GM08714 (cell line): ENCODE results near the gene HAL.

Experiments
- H3K4me3 ChIP-seq: fragments of 200-500 bp; sonication (Bioruptor generic); 2 replicates; pipeline ENCODE4 v1.5.1; 2014; ENCODE audit warnings: mild to moderate bottlenecking, low read length, inconsistent platforms
- ZNF274 ChIP-seq: IDR thresholded peaks from 2 replicates; pipeline ENCODE4 v1.6.1; 2012; ENCODE audit warnings: mild to moderate bottlenecking, low read depth, low read length

Gene HAL

DNA sequence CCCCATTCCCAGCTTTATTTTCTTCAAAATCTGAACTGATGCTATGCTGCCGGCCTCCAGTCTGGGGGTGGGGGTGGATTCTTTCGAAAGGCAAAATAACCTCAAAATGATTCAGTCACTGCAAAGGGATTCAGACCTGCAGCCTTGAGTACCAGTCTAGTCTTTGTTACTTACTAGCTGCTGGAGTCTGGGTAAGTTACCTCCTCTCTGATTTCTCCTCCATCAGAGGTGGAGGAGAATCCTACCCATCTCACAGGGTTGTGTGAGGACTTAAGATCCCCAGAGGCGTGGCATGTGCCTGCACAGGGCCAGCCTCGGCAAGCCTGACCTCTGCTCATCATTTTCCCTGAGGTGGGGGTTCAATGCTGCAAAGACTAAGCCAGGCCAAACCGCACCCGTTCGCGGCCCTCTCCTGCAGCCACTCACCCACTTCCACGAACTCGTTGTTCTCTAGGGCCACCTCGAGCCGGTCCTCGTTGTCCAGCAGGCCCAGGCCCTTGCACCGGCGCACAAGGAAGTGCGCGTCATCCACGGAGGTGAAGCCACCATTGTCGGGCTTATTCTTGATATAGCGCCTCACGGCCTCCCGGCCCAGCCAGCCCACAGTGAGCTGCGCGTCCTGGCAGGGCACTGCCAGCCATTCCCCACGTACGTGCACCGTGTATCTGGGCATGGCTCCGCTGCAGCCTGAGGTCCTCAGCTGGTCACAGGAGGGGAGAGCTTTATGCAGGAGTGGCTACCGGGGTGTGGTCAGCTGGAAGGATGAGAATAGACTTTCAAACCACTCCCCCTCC lies 709 bp downstream of the HAL start:
- no peak for TF ChIP-seq ZNF274
- H3K4me3 ChIP-seq = no peak overlapping the region

DNA sequence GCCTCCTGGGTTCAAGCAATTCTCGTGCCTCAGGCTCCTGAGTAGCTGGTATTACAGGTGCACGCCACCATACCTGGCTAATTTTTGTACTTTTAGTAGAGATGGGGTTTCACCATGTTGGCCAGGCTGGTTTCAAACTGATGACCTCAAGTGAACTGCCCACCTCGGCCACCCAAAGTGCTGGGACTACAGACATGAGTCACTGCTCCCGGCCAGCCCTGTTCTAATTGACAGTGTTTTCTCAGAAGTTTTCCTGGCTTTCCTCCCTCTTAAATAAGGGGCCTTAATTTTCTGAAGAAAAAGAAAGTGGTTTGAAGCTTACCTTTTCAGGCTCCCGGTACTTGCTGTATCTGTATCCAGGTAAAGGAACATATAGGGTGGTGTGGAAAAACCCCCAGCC lies 1.7 kb downstream of the HAL start:
- no peak overlapping the region for H3K4me3 ChIP-seq
- no peak for TF ChIP-seq ZNF274

DNA sequence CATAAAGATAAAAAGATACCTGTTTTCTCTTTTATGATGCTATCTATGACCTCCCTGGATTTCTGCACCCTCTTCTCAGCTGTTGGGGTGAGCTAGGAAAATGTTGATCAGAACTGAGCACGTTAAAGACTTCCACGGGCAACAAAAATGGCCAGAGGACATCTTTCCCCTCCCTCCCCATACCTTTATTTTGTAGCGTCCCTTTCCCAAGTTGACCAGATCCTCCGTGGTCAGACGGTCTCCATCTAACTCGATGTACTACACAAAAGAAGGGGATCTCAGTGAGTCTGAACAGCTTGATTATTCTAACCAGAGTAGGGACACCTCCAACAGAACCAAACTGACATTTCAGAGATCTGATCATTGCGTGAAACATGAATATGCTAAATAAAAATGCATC lies 2.2 kb downstream of the HAL start:
- TF ChIP-seq ZNF274 = no peak
- no peak overlapping the region for H3K4me3 ChIP-seq

DNA sequence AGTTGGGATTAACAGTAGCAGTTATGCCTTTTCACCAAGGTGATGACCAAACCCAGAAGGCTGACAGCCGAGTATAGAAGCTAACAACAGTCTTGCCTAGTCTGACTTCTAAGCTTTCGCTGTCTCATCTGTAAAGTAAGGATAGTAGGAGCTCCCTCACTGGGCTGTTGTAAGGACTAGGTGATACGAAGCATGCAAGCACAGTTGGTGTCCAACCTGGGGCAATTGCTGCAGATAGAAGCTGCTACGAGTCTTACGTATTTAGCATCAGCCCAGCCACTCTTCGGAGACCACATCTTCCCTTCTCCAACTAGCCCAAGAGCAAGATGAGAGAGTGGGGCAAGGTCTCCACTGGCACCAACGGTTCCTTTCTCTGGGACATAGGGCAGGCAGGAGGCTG lies 6.0 kb downstream of the HAL start:
- TF ChIP-seq ZNF274 = no peak
- H3K4me3 ChIP-seq = no peak overlapping the region

DNA sequence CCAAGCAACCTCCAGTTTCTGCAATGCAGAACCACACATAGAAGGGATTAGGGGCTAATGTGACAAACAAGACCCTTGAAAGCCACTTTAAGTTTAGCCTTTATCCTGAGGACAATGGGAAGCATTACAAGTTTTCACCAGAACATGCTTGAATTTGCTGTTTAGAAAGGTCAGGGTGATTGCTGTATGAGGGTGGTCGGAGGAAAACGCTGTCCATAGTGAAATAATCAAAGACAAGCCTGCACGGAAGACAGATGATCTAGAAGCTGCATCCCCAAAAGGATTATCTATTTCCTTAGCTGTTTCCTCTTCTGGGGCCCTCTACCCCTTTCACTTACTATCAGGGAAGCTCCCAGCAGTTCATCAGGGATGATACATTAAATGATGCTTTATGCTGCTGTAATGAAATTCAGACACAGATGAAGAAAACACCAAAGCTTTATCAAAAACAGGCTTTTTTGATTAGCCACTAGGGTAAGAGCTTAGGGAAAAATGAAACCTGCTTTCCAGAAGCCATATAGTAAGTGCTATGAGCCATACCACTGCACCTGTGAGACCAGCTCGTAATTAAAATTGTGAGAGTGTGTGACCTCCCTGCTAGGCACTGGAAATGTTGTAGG lies 6.5 kb downstream of the HAL start:
- no peak overlapping the region for H3K4me3 ChIP-seq
- TF ChIP-seq ZNF274 = no peak

DNA sequence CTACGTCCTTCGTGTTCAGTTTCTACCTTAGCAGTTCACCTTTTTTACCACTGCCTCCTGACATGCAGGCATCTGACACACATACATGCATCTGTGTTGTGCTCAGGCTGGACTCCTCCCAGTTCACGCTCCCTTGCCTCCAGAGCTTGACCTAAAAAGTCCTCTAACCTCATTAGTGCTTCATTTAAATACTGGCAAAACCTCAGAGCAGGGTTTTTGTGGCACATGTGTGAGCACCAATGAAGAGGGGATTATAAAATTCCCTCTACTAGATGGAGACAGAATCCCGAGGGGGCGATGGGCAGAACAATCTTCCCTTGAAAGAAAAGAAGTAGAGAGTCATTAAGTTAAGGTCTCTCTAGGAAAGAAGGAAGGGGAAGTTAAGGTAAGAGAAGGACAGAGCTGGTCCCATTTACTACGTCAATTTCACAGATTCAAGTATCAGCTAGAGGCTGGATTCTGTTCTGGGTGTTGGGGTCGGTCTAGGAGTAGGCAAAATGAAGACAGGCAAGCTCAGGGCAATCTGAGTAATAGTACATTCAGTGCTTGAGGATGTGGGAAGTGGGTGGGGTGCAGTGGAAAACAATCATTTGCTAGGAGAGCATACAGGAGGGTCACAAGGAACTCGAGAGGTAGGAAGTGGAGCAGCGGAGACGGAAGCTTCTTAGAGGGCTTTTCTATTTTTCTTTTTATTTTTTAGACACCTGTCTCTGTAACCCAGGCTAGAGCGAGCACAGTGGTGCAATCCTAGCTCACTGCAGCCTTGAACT lies 7.5 kb downstream of the HAL start:
- no peak overlapping the region for H3K4me3 ChIP-seq
- no peak for TF ChIP-seq ZNF274

DNA sequence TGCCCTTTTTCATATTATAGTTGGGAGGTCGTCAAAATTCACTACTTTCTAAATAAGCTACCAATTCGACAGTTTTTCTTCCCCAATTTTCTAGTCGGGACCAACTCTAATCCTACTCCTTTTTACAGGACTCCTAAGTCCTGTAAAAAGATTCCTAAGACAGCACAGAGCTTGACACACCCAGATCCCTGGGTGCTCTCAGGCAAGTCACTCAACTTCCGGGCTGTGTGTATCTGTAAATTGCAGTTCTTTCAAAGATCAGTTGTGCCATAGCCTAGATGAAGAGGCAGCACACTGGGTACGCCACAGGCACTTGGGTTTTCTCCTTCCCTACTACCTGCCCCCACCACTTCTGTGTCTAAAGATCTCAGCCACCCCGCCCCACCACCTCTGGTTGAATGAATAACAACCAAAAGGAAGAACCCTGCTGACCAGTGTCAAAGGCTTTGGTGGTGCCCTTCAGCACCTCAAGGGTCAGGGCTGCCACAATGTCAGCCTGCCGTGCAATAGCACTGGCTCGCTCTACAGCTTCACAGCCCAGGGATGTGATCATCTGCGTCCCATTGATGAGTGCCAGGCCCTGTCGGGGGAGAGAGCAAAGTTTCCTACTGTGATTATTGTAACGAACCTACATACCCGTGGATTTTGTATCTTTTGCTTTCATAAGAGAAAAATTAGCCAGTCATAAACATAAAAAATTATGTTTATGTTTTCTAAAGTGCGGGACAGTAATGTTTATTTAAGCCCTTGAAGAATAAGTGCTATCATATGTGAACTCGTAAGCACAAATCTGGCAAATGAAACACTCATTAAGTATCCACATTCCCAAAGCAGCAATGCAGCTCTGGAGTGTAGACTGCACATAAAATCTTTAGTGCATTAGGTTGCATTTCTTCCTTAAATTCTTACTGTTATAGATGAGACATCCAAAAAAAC lies 9.2 kb downstream of the HAL start:
- H3K4me3 ChIP-seq = no peak overlapping the region
- TF ChIP-seq ZNF274 = no peak

DNA sequence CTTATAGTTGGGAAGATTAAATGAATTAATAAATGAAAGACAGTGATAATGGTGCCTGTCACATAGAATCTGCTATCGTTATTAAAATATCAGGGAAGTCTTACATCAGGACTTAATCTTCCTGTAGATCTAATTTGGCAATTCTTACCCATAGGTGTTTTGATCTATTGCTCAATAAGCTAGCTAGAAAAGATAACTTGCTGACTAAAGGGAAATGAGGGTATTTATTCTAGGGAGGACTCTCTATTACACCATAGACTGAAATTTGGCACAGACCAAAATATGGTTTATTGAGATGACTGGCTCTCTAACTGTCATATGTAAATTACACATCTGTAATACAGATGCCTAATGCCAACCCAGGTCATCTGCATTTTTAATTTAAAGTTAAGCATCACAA lies 11.5 kb downstream of the HAL start:
- H3K4me3 ChIP-seq = no peak overlapping the region
- TF ChIP-seq ZNF274 = no peak

DNA sequence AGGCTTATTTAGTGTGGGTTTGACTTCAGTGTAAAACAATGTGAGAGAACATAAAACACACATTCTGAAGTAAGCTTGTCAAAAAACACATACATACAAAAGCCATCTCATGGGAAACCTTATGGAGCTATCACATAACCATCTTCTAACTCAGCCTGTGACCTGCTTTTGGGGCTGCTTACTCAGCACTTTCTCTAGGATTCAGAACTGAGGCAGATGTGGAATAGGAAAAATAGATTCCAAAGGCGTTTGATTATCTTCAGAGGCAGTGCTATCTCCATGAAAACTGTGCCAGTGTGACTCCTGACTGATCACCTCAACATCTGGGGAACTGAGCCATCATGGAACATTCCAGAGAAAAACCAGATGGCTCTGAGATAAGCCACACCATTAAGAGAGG lies 13.5 kb downstream of the HAL start:
- no peak for TF ChIP-seq ZNF274
- no peak overlapping the region for H3K4me3 ChIP-seq

DNA sequence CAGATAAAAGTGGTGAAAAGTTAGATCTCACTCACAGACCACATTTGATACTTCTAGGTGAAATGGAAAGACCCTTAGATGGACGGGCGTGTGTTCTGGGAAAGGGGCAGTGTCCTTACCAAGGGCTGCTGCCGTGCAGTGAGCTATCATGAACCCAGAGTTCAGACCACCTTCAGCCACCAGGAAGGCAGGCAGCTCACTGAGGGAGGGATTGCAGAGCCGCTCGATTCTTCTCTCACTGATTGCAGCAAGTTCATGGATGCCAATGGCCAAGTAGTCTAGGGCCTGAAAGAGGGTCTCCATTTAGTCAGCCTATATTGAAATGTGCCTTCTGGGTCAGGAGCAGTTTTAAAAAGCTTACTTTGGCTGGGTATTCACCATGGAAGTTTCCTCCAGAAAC lies 15.7 kb downstream of the HAL start:
- TF ChIP-seq ZNF274 = no peak
- no peak overlapping the region for H3K4me3 ChIP-seq

DNA sequence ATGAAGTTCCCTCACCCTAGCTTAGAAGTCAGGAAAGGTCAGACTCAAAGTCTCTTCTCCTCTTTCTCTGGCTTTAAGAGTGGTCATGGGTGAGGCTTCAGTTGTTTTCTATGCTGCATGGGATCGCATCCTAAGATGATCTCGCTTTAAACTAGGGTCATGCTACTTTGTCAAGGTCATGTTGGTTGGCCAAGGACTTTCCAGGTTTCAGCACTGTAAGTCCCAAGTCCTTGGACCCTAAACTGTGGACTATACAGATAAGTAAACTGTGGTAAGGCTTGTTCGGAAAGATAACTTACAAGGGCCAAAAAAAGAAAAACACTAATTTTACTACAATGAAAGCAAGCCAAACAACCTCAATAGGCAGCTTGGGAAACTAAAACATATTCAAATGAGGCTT lies 17.4 kb downstream of the HAL start:
- TF ChIP-seq ZNF274 = no peak

DNA sequence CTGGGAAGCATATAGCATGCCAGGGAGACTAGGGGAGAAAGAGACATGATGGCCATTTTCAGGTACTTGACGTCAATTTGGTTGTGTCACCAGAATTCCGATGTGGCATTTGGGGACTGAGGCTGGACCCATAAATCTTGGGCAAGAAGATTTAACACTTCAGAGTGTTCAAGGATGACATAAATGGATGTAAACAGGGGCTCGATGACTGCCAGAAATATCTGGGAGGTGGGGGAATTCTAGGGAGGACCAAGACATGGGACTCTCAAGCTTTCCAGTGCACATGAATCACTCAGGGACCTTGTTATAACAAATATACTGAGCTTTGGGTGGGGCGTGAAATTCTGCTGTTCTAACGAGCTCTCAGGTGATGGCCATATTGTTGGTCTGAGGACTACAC lies 17.8 kb downstream of the HAL start:
- no peak for TF ChIP-seq ZNF274
- H3K4me3 ChIP-seq = no peak overlapping the region

More for the DNA sequence above, 17.4 kb downstream of the HAL start:
- no peak overlapping the region for H3K4me3 ChIP-seq

DNA sequence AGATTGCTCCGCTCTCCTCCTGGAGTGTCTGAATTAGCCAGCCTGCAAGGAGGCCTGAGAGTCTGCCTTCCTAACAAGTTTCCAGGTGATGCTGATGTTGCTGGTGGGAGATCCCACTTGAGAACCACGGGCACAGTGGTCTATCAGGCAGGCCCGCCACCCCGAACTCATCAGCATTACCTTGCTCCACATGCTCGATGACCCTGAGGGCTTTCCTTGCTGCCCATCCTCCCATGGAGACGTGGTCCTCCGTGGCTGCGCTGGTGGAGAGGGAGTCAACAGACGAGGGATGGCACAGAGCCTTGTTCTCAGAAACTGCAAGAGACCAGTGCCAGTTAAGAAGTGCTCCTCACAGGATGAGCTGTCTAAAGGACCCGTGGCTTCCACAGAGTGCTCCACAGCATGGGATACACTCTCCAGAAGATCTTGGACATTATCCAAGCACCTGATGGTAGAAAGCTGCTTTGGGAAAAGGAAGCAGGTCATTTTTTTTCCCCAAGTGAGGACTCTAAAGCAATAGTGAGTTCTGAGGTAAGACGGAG lies 18.3 kb downstream of the HAL start:
- H3K4me3 ChIP-seq = no peak overlapping the region
- TF ChIP-seq ZNF274 = no peak

DNA sequence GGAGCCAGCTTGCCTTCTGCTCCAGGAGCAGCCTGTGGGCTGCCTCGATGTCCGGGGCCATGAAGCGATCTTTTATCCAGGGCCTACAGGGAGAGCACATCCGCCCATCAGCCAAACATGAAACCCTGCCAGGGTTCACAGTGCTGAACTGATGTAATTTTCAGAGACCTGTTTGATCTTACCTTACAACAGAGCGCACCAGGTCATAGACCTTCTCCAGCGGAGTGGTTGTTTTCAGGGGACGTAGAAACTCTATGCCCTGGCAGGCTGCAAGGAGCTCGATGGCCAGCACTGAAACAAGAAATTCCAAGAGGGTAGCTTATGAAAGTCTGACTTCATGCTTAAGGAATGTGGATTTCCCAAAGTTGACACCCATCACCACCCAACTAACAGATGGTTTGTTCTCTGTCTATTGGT lies 19.7 kb downstream of the HAL start:
- TF ChIP-seq ZNF274 = no peak
- H3K4me3 ChIP-seq = no peak overlapping the region

DNA sequence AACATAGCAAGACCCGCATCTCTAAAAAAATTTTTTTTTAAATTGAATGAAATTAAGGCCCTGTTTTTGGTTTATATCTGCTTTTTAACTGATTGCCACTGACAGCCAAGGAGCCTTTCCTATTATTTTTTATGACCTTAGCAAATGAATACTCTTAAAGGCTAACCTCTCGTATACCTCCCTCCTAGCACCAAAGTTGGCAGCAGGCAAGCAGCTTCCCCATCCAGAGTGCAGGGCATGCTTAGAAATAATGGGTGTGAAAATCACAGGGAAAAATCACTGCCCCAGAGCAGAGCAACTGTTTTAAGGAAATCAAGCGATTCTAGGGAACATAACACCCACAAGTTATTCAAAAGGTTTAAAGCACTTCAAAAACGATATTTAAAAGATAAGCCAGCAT lies 20.7 kb downstream of the HAL start:
- no peak for TF ChIP-seq ZNF274
- H3K4me3 ChIP-seq = no peak overlapping the region
